ENCODE measurements around the gene FAM9A.

Gene FAM9A

DNA sequence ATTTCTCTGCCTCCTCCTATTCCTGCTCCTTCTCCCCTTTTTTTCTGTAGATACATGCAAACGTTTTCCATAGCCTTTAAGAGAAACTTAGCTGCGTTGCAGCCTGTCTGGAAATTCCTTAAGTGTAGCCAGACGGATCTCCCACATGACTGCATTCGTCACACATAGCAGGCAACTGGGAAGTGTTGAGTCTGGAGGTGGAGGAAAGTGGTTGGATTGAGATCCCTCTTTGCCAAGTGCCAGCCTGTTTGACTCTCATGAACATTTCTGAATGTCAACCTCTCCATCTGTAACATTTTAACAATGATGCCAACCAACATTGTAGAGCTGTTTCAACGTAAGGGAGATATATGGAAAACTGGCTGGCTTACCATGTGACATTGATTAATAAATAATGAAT, 45.1 kb upstream of the FAM9A start:
- TF ChIP-seq CTCF (IDR thresholded peaks at IDR 0.05; ENCODE audit: borderline replicate concordance, extremely low read depth, low read length, poor library complexity, severe bottlenecking) (no peak), EZH2 (IDR thresholded peaks at IDR 0.05; ENCODE audit: borderline replicate concordance, low read depth, low read length, severe bottlenecking) (no peak)
- Histone ChIP-seq H3K79me2 (ENCODE audit: insufficient read depth, low read length) (no peaks in the 10 kb centered on the region), H3K9ac (ENCODE audit: low read depth, low read length) (no peak overlapping the region), H3K27me3 (ENCODE audit: insufficient read depth, low read length, poor library complexity) (no peaks in the 10 kb centered on the region), H3K27ac (ENCODE audit: low read length) (no peak overlapping the region), H4K20me1 (ENCODE audit: insufficient read depth, low read length) (no peaks in the 10 kb centered on the region), H3K9me3 (ENCODE audit: insufficient read depth, low read length, severe bottlenecking) (no peaks in the 10 kb centered on the region), H3K36me3 (ENCODE audit: insufficient read depth, low read length) (no peaks in the 10 kb centered on the region), H3K4me1 (ENCODE audit: insufficient read depth, low read length) (no peaks in the 10 kb centered on the region), H3K4me2 (ENCODE audit: insufficient read depth, low read length) (no peak overlapping the region), H2AFZ (ENCODE audit: low read depth, low read length) (no peak overlapping the region), H3K4me3 (ENCODE audit: low read depth in 1 of 2, low read length in 2 of 2) (no peak overlapping the region)
- DNase-seq (no peak), ATAC-seq (ENCODE audit: insufficient read depth, low read depth) (no peak)

DNA sequence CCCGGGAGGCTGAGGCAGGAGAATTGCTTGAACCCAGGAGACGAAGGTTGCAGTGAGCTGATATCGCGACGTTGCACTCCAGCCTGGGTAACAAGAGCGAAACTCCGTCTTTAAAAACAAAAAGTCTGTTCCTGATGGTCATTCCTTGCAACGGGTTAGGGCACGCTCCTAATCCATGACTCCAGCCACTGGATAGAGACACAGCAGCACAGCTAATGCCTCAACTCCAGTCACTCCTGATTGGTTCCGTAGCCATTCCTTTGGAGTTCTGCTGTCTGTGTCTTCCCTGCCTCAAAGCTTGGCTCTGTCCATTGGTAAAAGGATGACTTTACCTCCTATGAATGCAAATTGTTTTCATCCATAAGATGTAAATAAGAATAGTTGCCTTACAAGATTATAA, 44.3 kb upstream of the FAM9A start:
- no peaks in the 10 kb centered on the region for H3K9me3 ChIP-seq (ENCODE audit: insufficient read depth, low read length, severe bottlenecking)

DNA sequence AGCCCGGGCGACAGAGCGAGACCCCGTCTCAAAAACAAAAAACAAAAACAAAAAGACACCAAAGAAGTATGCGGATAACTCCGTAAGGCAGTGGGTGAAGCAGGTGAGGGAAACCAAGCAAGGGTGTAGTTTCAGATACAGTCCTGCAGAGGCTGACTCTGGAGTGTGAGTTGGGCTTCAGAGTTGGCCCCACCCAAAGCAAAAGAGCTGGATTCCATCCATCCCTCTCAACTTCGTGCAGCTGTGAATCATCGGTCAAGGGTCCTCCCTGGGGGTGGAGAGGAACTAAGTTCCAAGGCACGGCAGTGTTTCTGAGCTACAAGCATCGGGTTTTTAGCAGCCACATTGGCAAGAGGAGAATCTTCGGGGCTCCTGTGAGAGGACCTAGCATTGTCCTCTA, 43.9 kb upstream of the FAM9A start:
- Histone ChIP-seq H3K4me3 (ENCODE audit: low read depth in 1 of 2, low read length in 2 of 2) (no peak overlapping the region), H4K20me1 (ENCODE audit: insufficient read depth, low read length) (no peaks in the 10 kb centered on the region), H2AFZ (ENCODE audit: low read depth, low read length) (no peak overlapping the region), H3K9ac (ENCODE audit: low read depth, low read length) (no peak overlapping the region), H3K9me3 (ENCODE audit: insufficient read depth, low read length, severe bottlenecking) (no peaks in the 10 kb centered on the region), H3K36me3 (ENCODE audit: insufficient read depth, low read length) (no peaks in the 10 kb centered on the region), H3K4me1 (ENCODE audit: insufficient read depth, low read length) (no peaks in the 10 kb centered on the region), H3K4me2 (ENCODE audit: insufficient read depth, low read length) (no peak overlapping the region), H3K79me2 (ENCODE audit: insufficient read depth, low read length) (no peaks in the 10 kb centered on the region), H3K27me3 (ENCODE audit: insufficient read depth, low read length, poor library complexity) (no peaks in the 10 kb centered on the region), H3K27ac (ENCODE audit: low read length) (no peak overlapping the region)
- DNase-seq = no peak
- TF ChIP-seq EZH2 (IDR thresholded peaks at IDR 0.05; ENCODE audit: borderline replicate concordance, low read depth, low read length, severe bottlenecking) (no peak), CTCF (IDR thresholded peaks at IDR 0.05; ENCODE audit: borderline replicate concordance, extremely low read depth, low read length, poor library complexity, severe bottlenecking) (no peak)
- ATAC-seq (ENCODE audit: insufficient read depth, low read depth) = no peak

More for the DNA sequence above, 44.3 kb upstream of the FAM9A start:
- no peak overlapping the region for H2AFZ ChIP-seq (ENCODE audit: low read depth, low read length)
- H3K9ac ChIP-seq (ENCODE audit: low read depth, low read length) = no peak overlapping the region
- no peak for TF ChIP-seq EZH2 (IDR thresholded peaks at IDR 0.05; ENCODE audit: borderline replicate concordance, low read depth, low read length, severe bottlenecking)
- no peak for TF ChIP-seq CTCF (IDR thresholded peaks at IDR 0.05; ENCODE audit: borderline replicate concordance, extremely low read depth, low read length, poor library complexity, severe bottlenecking)
- ATAC-seq (ENCODE audit: insufficient read depth, low read depth) (no peak), DNase-seq (no peak)
- no peak overlapping the region for H3K27ac ChIP-seq (ENCODE audit: low read length)
- H4K20me1 ChIP-seq (ENCODE audit: insufficient read depth, low read length) = no peaks in the 10 kb centered on the region
- no peaks in the 10 kb centered on the region for H3K27me3 ChIP-seq (ENCODE audit: insufficient read depth, low read length, poor library complexity)
- no peaks in the 10 kb centered on the region for H3K36me3 ChIP-seq (ENCODE audit: insufficient read depth, low read length)
- H3K4me3 ChIP-seq (ENCODE audit: low read depth in 1 of 2, low read length in 2 of 2) = no peak overlapping the region
- no peaks in the 10 kb centered on the region for H3K79me2 ChIP-seq (ENCODE audit: insufficient read depth, low read length)
- H3K4me1 ChIP-seq (ENCODE audit: insufficient read depth, low read length) = no peaks in the 10 kb centered on the region
- no peak overlapping the region for H3K4me2 ChIP-seq (ENCODE audit: insufficient read depth, low read length)

DNA sequence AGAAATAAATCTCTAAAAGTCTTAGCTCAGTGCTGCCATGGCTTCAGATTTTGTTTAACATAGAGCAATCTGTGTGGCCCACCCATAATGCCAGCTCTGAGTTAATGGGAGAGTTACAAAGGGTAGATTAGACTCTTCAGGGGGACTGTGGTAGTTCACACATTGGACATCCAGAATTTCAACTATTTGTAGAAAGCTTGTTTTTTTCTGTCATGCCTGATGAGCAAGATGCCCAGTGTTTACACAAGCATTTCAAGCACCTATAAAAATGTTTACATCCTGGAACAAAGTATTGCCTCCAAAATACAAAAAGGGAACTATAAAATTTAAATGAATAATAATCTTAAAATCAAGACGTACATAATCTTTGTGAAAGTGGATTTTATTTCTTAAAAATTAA, 43.0 kb upstream of the FAM9A start:
- no peak for DNase-seq
- Histone ChIP-seq H3K4me2 (ENCODE audit: insufficient read depth, low read length) (no peak overlapping the region), H3K79me2 (ENCODE audit: insufficient read depth, low read length) (no peaks in the 10 kb centered on the region), H3K36me3 (ENCODE audit: insufficient read depth, low read length) (no peaks in the 10 kb centered on the region), H4K20me1 (ENCODE audit: insufficient read depth, low read length) (no peaks in the 10 kb centered on the region), H3K9me3 (ENCODE audit: insufficient read depth, low read length, severe bottlenecking) (no peaks in the 10 kb centered on the region), H3K9ac (ENCODE audit: low read depth, low read length) (no peak overlapping the region), H3K4me1 (ENCODE audit: insufficient read depth, low read length) (no peaks in the 10 kb centered on the region), H3K4me3 (ENCODE audit: low read depth in 1 of 2, low read length in 2 of 2) (no peak overlapping the region), H3K27ac (ENCODE audit: low read length) (no peak overlapping the region), H2AFZ (ENCODE audit: low read depth, low read length) (no peak overlapping the region), H3K27me3 (ENCODE audit: insufficient read depth, low read length, poor library complexity) (no peaks in the 10 kb centered on the region)
- ATAC-seq (ENCODE audit: insufficient read depth, low read depth) = no peak
- TF ChIP-seq EZH2 (IDR thresholded peaks at IDR 0.05; ENCODE audit: borderline replicate concordance, low read depth, low read length, severe bottlenecking) = no peak
- no peak for TF ChIP-seq CTCF (IDR thresholded peaks at IDR 0.05; ENCODE audit: borderline replicate concordance, extremely low read depth, low read length, poor library complexity, severe bottlenecking)

All from DND-41 (cell line).